Ishikawa (cell line): ENCODE results near the gene CCT6B.

Experiments used
- CEBPB ChIP-seq: IDR thresholded peaks from 2 replicates; pipeline ENCODE4 v1.6.1; 2012
- CREB1 ChIP-seq: IDR thresholded peaks from 2 replicates; pipeline ENCODE4 v1.6.1; 2012; ENCODE audit warnings: low read depth
- EGR1 ChIP-seq: IDR thresholded peaks from 2 replicates; pipeline ENCODE4 v1.6.1; 2012
- EP300 ChIP-seq: IDR thresholded peaks from 2 replicates; pipeline ENCODE4 v1.6.1; 2012; ENCODE audit warnings: borderline replicate concordance
- FOXM1 ChIP-seq: IDR thresholded peaks from 2 replicates; pipeline ENCODE4 v1.6.1; 2012; ENCODE audit warnings: low read depth, borderline replicate concordance
- MAX ChIP-seq: IDR thresholded peaks from 2 replicates; pipeline ENCODE4 v1.6.1; 2012
- NFIC ChIP-seq: IDR thresholded peaks from 2 replicates; pipeline ENCODE4 v1.6.1; 2012
- RAD21 ChIP-seq: IDR thresholded peaks from 2 replicates; pipeline ENCODE4 v1.6.1; 2012; ENCODE audit warnings: low read depth
- REST ChIP-seq: IDR thresholded peaks from 2 replicates; pipeline ENCODE4 v1.6.1; 2012; ENCODE audit warnings: low read depth, mild to moderate bottlenecking
- TAF1 ChIP-seq: IDR thresholded peaks from 2 replicates; pipeline ENCODE4 v1.6.1; 2012; ENCODE audit warnings: low read depth, mild to moderate bottlenecking
- TCF12 ChIP-seq: IDR thresholded peaks from 2 replicates; pipeline ENCODE4 v1.6.1; 2012; ENCODE audit warnings: low read depth
- TEAD4 ChIP-seq: IDR thresholded peaks from 2 replicates; pipeline ENCODE4 v1.6.1; 2012
- USF1 ChIP-seq: IDR thresholded peaks from 2 replicates; pipeline ENCODE4 v1.6.1; 2012
- YY1 ChIP-seq: IDR thresholded peaks from 2 replicates; pipeline ENCODE4 v1.6.1; 2012; ENCODE audit warnings: low read depth
- ZBTB7A ChIP-seq: IDR thresholded peaks from 2 replicates; pipeline ENCODE4 v1.6.1; 2012; ENCODE audit warnings: low read depth

CCT6B gene

GRCh38 chr17:34979650-34980352 is 18.5 kb upstream of the CCT6B start:
- TF ChIP-seq CREB1 (no peak), YY1 (no peak), TCF12 (no peak), TAF1 (no peak), EP300 (no peak), NFIC (no peak), ZBTB7A (no peak), REST (no peak), EGR1 (no peak), MAX (no peak), CEBPB (no peak), TEAD4 (no peak), RAD21 (no peak), FOXM1 (no peak), USF1 (no peak)

- TF ChIP-seq ZBTB7A (no peak), CEBPB (no peak), FOXM1 (no peak), RAD21 (no peak), TEAD4 (no peak), EP300 (no peak), NFIC (no peak), REST (no peak)
Observed at GRCh38 chr17:34979153-34979552, 17.9 kb upstream of the CCT6B start.

GRCh38 chr17:34974794-34975785 is 13.8 kb upstream of the CCT6B start:
- no peak for TF ChIP-seq TEAD4

GRCh38 chr17:34974179-34974578 is 12.9 kb upstream of the CCT6B start:
- TF ChIP-seq TCF12: no peak
- no peak for TF ChIP-seq USF1
- no peak for TF ChIP-seq NFIC
- no peak for TF ChIP-seq CREB1
- TF ChIP-seq ZBTB7A: no peak
- no peak for TF ChIP-seq YY1
- no peak for TF ChIP-seq MAX
- TF ChIP-seq FOXM1: no peak
- TF ChIP-seq REST: no peak
- TF ChIP-seq EGR1: no peak
- no peak for TF ChIP-seq TEAD4
- TF ChIP-seq CEBPB: no peak
- TF ChIP-seq TAF1: no peak
- TF ChIP-seq EP300: no peak
- TF ChIP-seq RAD21: no peak
